Neuronal stem cell (in vitro differentiated cells): ENCODE data around the gene MPHOSPH6.

Experiments used
- DNase-seq: peaks from one replicate; pipeline ENCODE4 v3.0.0-alpha.2; 2013; ENCODE audit warnings: low spot score
- H2AFZ ChIP-seq: one replicate; pipeline ENCODE4 v1.6.1; 2013; ENCODE audit warnings: mild to moderate bottlenecking, low read length, inconsistent platforms
- H2AK5ac ChIP-seq: 2 replicates; pipeline ENCODE4 v1.6.1; 2013; ENCODE audit warnings: low read depth, mild to moderate bottlenecking, inconsistent platforms, low read length, moderate library complexity, mixed read lengths
- H2BK120ac ChIP-seq: 2 replicates; pipeline ENCODE4 v1.6.1; 2013; ENCODE audit warnings: low read depth, mild to moderate bottlenecking, inconsistent platforms, low read length, moderate library complexity, mixed read lengths
- H2BK12ac ChIP-seq: one replicate; pipeline ENCODE4 v1.6.1; 2013; ENCODE audit warnings: low read length, inconsistent platforms
- H2BK15ac ChIP-seq: 2 replicates; pipeline ENCODE4 v1.6.1; 2013; ENCODE audit warnings: mild to moderate bottlenecking, low read length, inconsistent platforms, mixed read lengths
- H2BK5ac ChIP-seq: one replicate; pipeline ENCODE4 v1.6.1; 2013; ENCODE audit warnings: inconsistent platforms, mild to moderate bottlenecking, low read length, moderate library complexity
- H3K14ac ChIP-seq: one replicate; pipeline ENCODE4 v1.6.1; 2013; ENCODE audit warnings: low read length, inconsistent platforms
- H3K18ac ChIP-seq: 2 replicates; pipeline ENCODE4 v1.6.1; 2013; ENCODE audit warnings: low read length, inconsistent platforms
- H3K23ac ChIP-seq: 2 replicates; pipeline ENCODE4 v1.6.1; 2013; ENCODE audit warnings: low read depth, mild to moderate bottlenecking, mixed read lengths, low read length, inconsistent platforms; ENCODE audit not compliant: poor library complexity
- H3K27ac ChIP-seq: replicated peaks from 3 replicates; pipeline ENCODE4 v1.5.1; 2013; ENCODE audit warnings: low read length, inconsistent platforms
- H3K27me3 ChIP-seq, 3 experiments: 2 replicates each; pipeline ENCODE4 v1.6.1; 2013; ENCODE audit warnings: low read length in 3 of 3, mild to moderate bottlenecking in 2 of 3, inconsistent platforms in 1 of 3, low read depth in 1 of 3, mixed read lengths in 1 of 3, moderate library complexity in 1 of 3; ENCODE audit not compliant: control insufficient read depth in 3 of 3, insufficient read depth in 3 of 3
- H3K36me3 ChIP-seq, 2 donors: replicated peaks in 1 of 2; 2 replicates each; pipeline ENCODE4 v1.6.1; 2013; ENCODE audit warnings: low read length in 2 of 2; ENCODE audit not compliant: control insufficient read depth in 2 of 2, insufficient read depth in 2 of 2
- H3K4ac ChIP-seq: 2 replicates; pipeline ENCODE4 v1.6.1; 2013; ENCODE audit warnings: inconsistent platforms, mild to moderate bottlenecking, low read length, moderate library complexity
- H3K4me1 ChIP-seq, 2 donors: 1 replicate in 1 of 2; 2 replicates in 1 of 2; pipeline ENCODE4 v1.6.1; 2013; ENCODE audit warnings: low read length in 2 of 2, low read depth in 1 of 2; ENCODE audit not compliant: control insufficient read depth in 2 of 2, insufficient read depth in 1 of 2
- H3K4me2 ChIP-seq: one replicate; pipeline ENCODE4 v1.6.1; 2013; ENCODE audit warnings: mild to moderate bottlenecking, low read length, inconsistent platforms; ENCODE audit not compliant: insufficient read depth, poor library complexity, severe bottlenecking
- H3K4me3 ChIP-seq, 2 donors: 2 replicates each; pipeline ENCODE4 v1.5.1; 2013; ENCODE audit warnings: low read length in 2 of 2, mild to moderate bottlenecking in 2 of 2, inconsistent platforms in 1 of 2, moderate library complexity in 1 of 2
- H3K79me1 ChIP-seq: one replicate; pipeline ENCODE4 v1.6.1; 2013; ENCODE audit warnings: low read depth, mild to moderate bottlenecking, inconsistent platforms, low read length, moderate library complexity
- H3K9ac ChIP-seq: one replicate; pipeline ENCODE4 v1.6.1; 2013; ENCODE audit warnings: mild to moderate bottlenecking, low read depth, low read length, inconsistent platforms; ENCODE audit not compliant: poor library complexity
- H3K9me3 ChIP-seq, 2 donors: replicated peaks in 1 of 2; 2 replicates each; pipeline versions ENCODE3 to v1.6.1; 2013; ENCODE audit warnings: low read length in 2 of 2, mild to moderate bottlenecking in 2 of 2, inconsistent platforms in 1 of 2, low read depth in 1 of 2, mixed read lengths in 1 of 2, moderate library complexity in 1 of 2; ENCODE audit not compliant: control insufficient read depth in 2 of 2, insufficient read depth in 1 of 2
- H4K8ac ChIP-seq: one replicate; pipeline ENCODE4 v1.6.1; 2013; ENCODE audit warnings: low read depth, mild to moderate bottlenecking, inconsistent platforms, low read length, moderate library complexity
- H4K91ac ChIP-seq: one replicate; pipeline ENCODE4 v1.6.1; 2013; ENCODE audit warnings: low read length, low read depth, mild to moderate bottlenecking, inconsistent platforms; ENCODE audit not compliant: poor library complexity
- WGBS, 2 donors: extraction: QIAGEN DNeasy Blood & Tissue Kit; methylation state at CpG; one replicate each; pipeline ENCODE4 v1.1.7; 2013; ENCODE audit warnings: missing lambda C conversion rate in 2 of 2, mixed read lengths in 1 of 2; ENCODE audit not compliant: insufficient read length in 2 of 2, insufficient replicate concordance in 1 of 2; ENCODE audit errors: extremely low coverage in 2 of 2; 5-methylcytosine and 5-hydroxymethylcytosine counted together

MPHOSPH6 gene

GRCh38 chr16:82137822-82138167, 32.2 kb downstream of the MPHOSPH6 start:
- Histone ChIP-seq H4K91ac (no peak overlapping the region), H3K23ac (no peak overlapping the region), H2BK12ac (no peak overlapping the region), H3K27ac (no peak overlapping the region), H3K9me3 (no peaks in the 10 kb centered on the region), H3K36me3 (peaks cover 2 to 17% of the 10 kb centered on the region in 2 donors), H3K4me1 (peaks cover 0 to 2% of the 10 kb centered on the region in 2 donors), H2BK15ac (no peak overlapping the region), H3K79me1 (no peaks in the 10 kb centered on the region), H2BK120ac (no peak overlapping the region), H3K18ac (no peak overlapping the region), H3K9ac (no peak overlapping the region), H2BK5ac (no peak overlapping the region), H3K4me2 (no peak overlapping the region), H3K14ac (no peak overlapping the region), H2AK5ac (no peak overlapping the region), H4K8ac (no peak overlapping the region), H2AFZ (no peak overlapping the region), H3K4me3 (no peak overlapping the region), H3K4ac (no peak overlapping the region), H3K27me3 (no peaks in the 10 kb centered on the region)
- no CpG with 5 or more reads among the region's 3 CpGs for WGBS, 2 donors
- DNase-seq, result no peak

DNA sequence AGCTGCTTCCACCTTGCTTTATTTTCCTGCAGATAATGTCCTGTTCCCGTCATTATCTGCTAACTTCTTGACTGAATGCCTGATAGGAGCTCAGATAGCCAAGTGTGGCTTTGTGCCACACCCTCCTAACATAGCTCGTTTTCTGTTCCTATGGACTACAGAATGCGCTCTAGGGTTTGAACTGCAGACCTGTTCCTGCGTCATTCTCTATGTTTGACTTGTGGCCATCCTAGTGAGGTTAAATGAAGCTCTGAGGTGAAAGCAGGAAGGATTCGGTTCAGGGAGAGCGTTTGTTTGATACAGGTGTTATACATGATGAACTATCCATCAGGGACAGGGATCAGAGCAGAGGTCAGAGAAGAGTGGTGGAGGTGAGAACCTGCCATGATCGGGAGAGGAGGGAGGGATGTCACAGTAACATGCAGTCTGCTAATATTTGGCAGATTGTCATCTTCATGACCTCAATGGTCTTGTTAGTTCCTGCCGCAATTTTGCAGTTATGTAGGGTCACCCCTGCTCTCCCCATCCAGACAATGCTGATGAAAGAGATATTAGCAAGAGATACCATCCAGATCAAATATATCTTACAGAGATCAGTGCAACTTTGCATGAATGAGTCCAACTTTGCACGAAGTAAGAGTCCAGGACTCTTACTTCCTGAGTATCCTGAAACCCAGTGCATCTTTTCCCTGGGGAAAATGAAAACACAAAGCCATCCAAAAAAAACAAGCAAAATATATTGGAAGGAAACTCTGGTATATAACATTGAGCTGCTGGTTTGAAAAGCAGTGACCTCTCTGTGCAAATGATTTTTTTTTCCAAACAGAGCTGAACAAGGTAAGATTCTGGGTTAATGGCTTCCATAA, 32.8 kb downstream of the MPHOSPH6 start:
- H3K36me3 ChIP-seq, result peaks cover 2 to 17% of the 10 kb centered on the region in 2 donors
- H3K27ac ChIP-seq, result no peak overlapping the region
- H3K4me2 ChIP-seq, result no peak overlapping the region
- H4K91ac ChIP-seq, result no peak overlapping the region
- no peak overlapping the region for H4K8ac ChIP-seq
- H3K9ac ChIP-seq, result no peak overlapping the region
- H3K79me1 ChIP-seq, result no peaks in the 10 kb centered on the region
- H2BK5ac ChIP-seq, result no peak overlapping the region
- H2AFZ ChIP-seq, result no peak overlapping the region
- no peak overlapping the region for H2BK120ac ChIP-seq
- H3K18ac ChIP-seq, result no peak overlapping the region
- H3K4me3 ChIP-seq, result no peak overlapping the region
- no peak for DNase-seq
- no CpG with 5 or more reads among the region's 9 CpGs for WGBS, 2 donors
- H3K9me3 ChIP-seq, result no peaks in the 10 kb centered on the region
- no peak overlapping the region for H3K14ac ChIP-seq
- H2BK15ac ChIP-seq, result no peak overlapping the region
- H3K4ac ChIP-seq, result no peak overlapping the region
- H3K4me1 ChIP-seq, result peaks cover 0 to 2% of the 10 kb centered on the region in 2 donors
- no peak overlapping the region for H2AK5ac ChIP-seq
- H2BK12ac ChIP-seq, result no peak overlapping the region
- no peaks in the 10 kb centered on the region for H3K27me3 ChIP-seq
- no peak overlapping the region for H3K23ac ChIP-seq

DNA sequence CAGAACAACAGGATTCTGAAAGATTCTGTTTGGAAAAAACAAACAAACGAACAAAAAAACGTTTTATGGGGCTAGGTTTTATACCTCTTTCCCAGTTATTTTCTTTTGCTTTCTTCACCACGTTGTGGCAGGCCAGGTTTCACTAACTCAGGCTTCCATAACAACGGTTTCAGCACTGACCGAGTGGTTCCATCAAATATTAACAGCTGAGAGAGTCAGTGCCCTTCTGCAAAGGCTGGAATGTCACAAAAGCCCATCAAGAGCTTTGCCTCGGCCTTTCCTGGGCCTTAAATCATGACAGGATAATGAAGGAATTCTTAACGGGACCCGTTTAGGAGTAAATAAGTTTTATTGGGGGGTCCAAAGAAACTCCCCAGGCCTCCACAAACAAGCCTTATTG, 34.2 kb downstream of the MPHOSPH6 start:
- Histone ChIP-seq H3K4me1 (peaks cover 0 to 2% of the 10 kb centered on the region in 2 donors), H3K4me2 (no peak overlapping the region), H3K18ac (no peak overlapping the region), H3K36me3 (peaks cover 2 to 17% of the 10 kb centered on the region in 2 donors), H3K23ac (no peak overlapping the region), H3K14ac (no peak overlapping the region), H3K4me3 (no peak overlapping the region), H2AFZ (no peak overlapping the region), H4K91ac (no peak overlapping the region), H4K8ac (no peak overlapping the region), H2BK15ac (no peak overlapping the region), H3K27me3 (no peaks in the 10 kb centered on the region), H3K79me1 (no peaks in the 10 kb centered on the region), H2BK5ac (no peak overlapping the region), H3K27ac (no peak overlapping the region), H3K4ac (no peak overlapping the region), H2BK12ac (no peak overlapping the region), H3K9ac (no peak overlapping the region), H2AK5ac (no peak overlapping the region), H3K9me3 (no peaks in the 10 kb centered on the region), H2BK120ac (no peak overlapping the region)
- no CpG with 5 or more reads among the region's 8 CpGs for WGBS, 2 donors
- DNase-seq, result no peak

- H2BK5ac ChIP-seq, result no peak overlapping the region
- no peak overlapping the region for H3K4ac ChIP-seq
- H2AFZ ChIP-seq, result no peak overlapping the region
- H3K36me3 ChIP-seq, result peaks cover 2 to 17% of the 10 kb centered on the region in 2 donors
- no peak overlapping the region for H3K4me2 ChIP-seq
- H3K9me3 ChIP-seq, result no peaks in the 10 kb centered on the region
- no peak overlapping the region for H3K27ac ChIP-seq
- no peak overlapping the region for H2BK15ac ChIP-seq
- no peak for DNase-seq
- no peak overlapping the region for H4K91ac ChIP-seq
- no peak overlapping the region for H3K4me3 ChIP-seq
- peaks cover 0 to 2% of the 10 kb centered on the region in 2 donors for H3K4me1 ChIP-seq
- no CpG with 5 or more reads among the region's 8 CpGs for WGBS, 2 donors
- H2BK120ac ChIP-seq, result no peak overlapping the region
- H3K79me1 ChIP-seq, result no peaks in the 10 kb centered on the region
- H3K14ac ChIP-seq, result no peak overlapping the region
- no peak overlapping the region for H3K9ac ChIP-seq
- no peak overlapping the region for H4K8ac ChIP-seq
- H3K23ac ChIP-seq, result no peak overlapping the region
- H3K18ac ChIP-seq, result no peak overlapping the region
- H3K27me3 ChIP-seq, result no peaks in the 10 kb centered on the region
- no peak overlapping the region for H2AK5ac ChIP-seq
- H2BK12ac ChIP-seq, result no peak overlapping the region
Observed at GRCh38 chr16:82134846-82135245, 35.2 kb downstream of the MPHOSPH6 start.
